Left forelimb (tissue), 1 donor: ENCODE results near the gene LRRC1.
A peak's percentile ranks its signal among the peaks of the same experiment; 100 is the strongest.
"Not testable (repeated sequence)": the region's sequence is repeated elsewhere in the genome, so short reads cannot be mapped to it uniquely, and the experiment has no call there.

Source experiments
- DNase-seq: peaks from one replicate; pipeline ENCODE4 v3.0.0-alpha.2; 2018; ENCODE audit warnings: low spot score

The LRRC1 gene

GRCh38 chr6:53792973-53793317 lies 1.9 kb upstream of the LRRC1 start:
- no peak for DNase-seq

GRCh38 chr6:53793318-53794136 lies 1.3 kb upstream of the LRRC1 start:
- peak; percentile 81 for DNase-seq

- DNase-seq: peak; percentile 87
Observed at GRCh38 chr6:53794137-53794719, 577 bp upstream of the LRRC1 start.

- no peak for DNase-seq
Observed at GRCh38 chr6:53795340-53795701, 516 bp downstream of the LRRC1 start.

GRCh38 chr6:53795702-53796450 lies 1.1 kb downstream of the LRRC1 start:
- no peak for DNase-seq

GRCh38 chr6:53796451-53796780 lies 1.6 kb downstream of the LRRC1 start:
- no peak for DNase-seq

GRCh38 chr6:53796791-53797190 lies 2.0 kb downstream of the LRRC1 start:
- DNase-seq: no peak

- no peak for DNase-seq
Observed at GRCh38 chr6:53797304-53797703, 2.5 kb downstream of the LRRC1 start.

GRCh38 chr6:53799340-53799739 lies 4.5 kb downstream of the LRRC1 start:
- DNase-seq: no peak

- DNase-seq: no peak
Observed at GRCh38 chr6:53801022-53801421, 6.2 kb downstream of the LRRC1 start.

- no peak for DNase-seq
Observed at GRCh38 chr6:53802582-53802981, 7.8 kb downstream of the LRRC1 start.

GRCh38 chr6:53803081-53803860 lies 8.5 kb downstream of the LRRC1 start:
- DNase-seq: no peak

- no peak for DNase-seq
Observed at GRCh38 chr6:53805016-53805415, 10.2 kb downstream of the LRRC1 start.

GRCh38 chr6:53805725-53806124 lies 10.9 kb downstream of the LRRC1 start:
- no peak for DNase-seq

- not testable (repeated sequence) for DNase-seq
Observed at GRCh38 chr6:53807606-53808005, 12.8 kb downstream of the LRRC1 start.

GRCh38 chr6:53808302-53808881 lies 13.6 kb downstream of the LRRC1 start:
- no peak for DNase-seq

GRCh38 chr6:53809691-53810090 lies 14.9 kb downstream of the LRRC1 start:
- DNase-seq: no peak

- no peak for DNase-seq
Observed at GRCh38 chr6:53811082-53811481, 16.3 kb downstream of the LRRC1 start.

- DNase-seq: no peak
Observed at GRCh38 chr6:53811746-53812145, 16.9 kb downstream of the LRRC1 start.

GRCh38 chr6:53813096-53813495 lies 18.3 kb downstream of the LRRC1 start:
- DNase-seq: no peak

- DNase-seq: no peak
Observed at GRCh38 chr6:53813801-53814200, 19.0 kb downstream of the LRRC1 start.

- DNase-seq: no peak
Observed at GRCh38 chr6:53814353-53814752, 19.5 kb downstream of the LRRC1 start.
